Fibroblast of skin of abdomen (primary cell): ENCODE measurements around the gene TP53BP1.
A peak's percentile ranks its signal among the peaks of the same experiment; 100 is the strongest.

ENCODE experiments used
- DNase-seq: peaks from one replicate; pipeline ENCODE4 v3.0.0-alpha.2; 2013

The TP53BP1 gene

GRCh38 chr15:43489191-43489590, 3.8 kb downstream of the TP53BP1 start:
- DNase-seq: no peak

GRCh38 chr15:43488790-43489189, 4.2 kb downstream of the TP53BP1 start:
- DNase-seq: no peak

- no peak for DNase-seq
These were observed 5.6 kb downstream of the TP53BP1 start for GRCh38 chr15:43487271-43487895.

- no peak for DNase-seq
These were observed 8.5 kb downstream of the TP53BP1 start for GRCh38 chr15:43484455-43484854.

- DNase-seq: peak; percentile 13
These were observed 9.4 kb downstream of the TP53BP1 start for GRCh38 chr15:43483297-43484128.

- DNase-seq: no peak
These were observed 19.1 kb downstream of the TP53BP1 start for GRCh38 chr15:43473885-43474284.

- no peak for DNase-seq
These were observed 21.0 kb downstream of the TP53BP1 start for GRCh38 chr15:43471975-43472374.

GRCh38 chr15:43469867-43470266, 23.1 kb downstream of the TP53BP1 start:
- DNase-seq: peak; percentile 38

GRCh38 chr15:43465100-43465499, 27.9 kb downstream of the TP53BP1 start:
- DNase-seq: peak; percentile 90

- DNase-seq: no peak
These were observed 29.0 kb downstream of the TP53BP1 start for GRCh38 chr15:43463998-43464397.

- peak; percentile 20 for DNase-seq
These were observed 29.4 kb downstream of the TP53BP1 start for GRCh38 chr15:43463507-43463906.

- no peak for DNase-seq
These were observed 43.0 kb downstream of the TP53BP1 start for GRCh38 chr15:43449981-43450380.

GRCh38 chr15:43446344-43446743, 46.6 kb downstream of the TP53BP1 start:
- DNase-seq: no peak

- peak; percentile 40 for DNase-seq
These were observed 51.6 kb downstream of the TP53BP1 start for GRCh38 chr15:43441316-43441715.

GRCh38 chr15:43440721-43441281, 52.2 kb downstream of the TP53BP1 start:
- peak; percentile 96 for DNase-seq

GRCh38 chr15:43439268-43439667, 53.7 kb downstream of the TP53BP1 start:
- DNase-seq: no peak

GRCh38 chr15:43436395-43436794, 56.6 kb downstream of the TP53BP1 start:
- no peak for DNase-seq

GRCh38 chr15:43434446-43434845, 58.5 kb downstream of the TP53BP1 start:
- DNase-seq: no peak

GRCh38 chr15:43433661-43434303, 59.2 kb downstream of the TP53BP1 start:
- DNase-seq: no peak

GRCh38 chr15:43433165-43433564, 59.8 kb downstream of the TP53BP1 start:
- peak; percentile 52 for DNase-seq

- DNase-seq: no peak
These were observed 63.3 kb downstream of the TP53BP1 start for GRCh38 chr15:43429687-43430086.

- DNase-seq: no peak
These were observed 69.2 kb downstream of the TP53BP1 start for GRCh38 chr15:43423793-43424192.

GRCh38 chr15:43420876-43421275, 72.1 kb downstream of the TP53BP1 start:
- no peak for DNase-seq
